Pancreas (tissue), 10 donors: ENCODE measurements around the gene INPP4B. TPM values are rescaled to one million over a fixed set of nuclear protein-coding genes. Genes with fewer than 3 reads are reported as not detected.

Experiments
- ATAC-seq, 4 donors: fragments of 200-7000 bp; cut with Tn5 transposase; one replicate each; pipeline versions ENCODE4 v1.8.0 to v1.9.1; 2020; ENCODE audit warnings: mild to moderate bottlenecking in 4 of 4, moderate library complexity in 4 of 4
- DNase-seq, 6 donors: peaks; one replicate each; pipeline ENCODE4 v3.0.0-alpha.2; 2020
- FAIRE-seq: peaks from 2 replicates; lab custom pipeline; 2012; peaks lifted over from hg19 to GRCh38; lab: Jason Lieb, UNC
- H3K27ac ChIP-seq, 4 donors: fragments of 200-600 bp; sonication (generic); 1 replicate in 3 of 4; 2 replicates in 1 of 4; pipeline versions ENCODE4 v1.5.0 to v1.8.0; 2020
- H3K27me3 ChIP-seq, 4 donors: fragments of 200-600 bp; one replicate each; pipeline ENCODE4 v1.8.0; 2021
- H3K36me3 ChIP-seq, 3 donors: fragments of 200-600 bp; sonication (generic) in 1 of 3; one replicate each; pipeline versions ENCODE4 v1.5.0 to v1.8.0; 2020 to 2021
- H3K4me1 ChIP-seq, 3 donors: fragments of 200-600 bp; one replicate each; pipeline ENCODE4 v1.8.0; 2021
- H3K4me3 ChIP-seq, 4 donors: fragments of 200-600 bp; sonication (generic) in 2 of 4; one replicate each; pipeline versions ENCODE4 v1.5.0 to v1.8.0; 2020 to 2021
- H3K9me3 ChIP-seq, 4 donors: fragments of 200-600 bp; one replicate each; pipeline ENCODE4 v1.8.0; 2021
- CTCF ChIP-seq, 4 donors: fragments of 200-600 bp; sonication (generic) in 3 of 4; IDR thresholded peaks; one replicate each; pipeline versions ENCODE4 v1.5.0 to v1.8.0; 2021; ENCODE audit warnings: antibody characterized with exemption in 4 of 4
- WGBS, 2 donors: extraction: QIAGEN DNeasy Blood & Tissue Kit; methylation state at CpG; one replicate each; pipeline ENCODE4 v1.1.7; 2013; 5-methylcytosine and 5-hydroxymethylcytosine counted together
- intact Hi-C, 3 donors: fragments of 100-400 bp; cut with DNase I; formaldehyde crosslinking; loops; one replicate each; pipeline versions ENCODE4 v1.11.1 to v1.14.2; 2022
- polyA plus RNA-seq, 2 donors: library from polyadenylated mRNA; stranded (reverse); fragments of 200-250 nt; gene quantifications; one replicate each; pipeline ENCODE4 v1.2.3, GENCODE V29; 2013
- total RNA-seq, 6 donors: library from RNA; stranded (reverse); fragmentation: NEBNext Ultra II Directional in 4 of 6; extraction: Animal tissue kit (Norgen Biotek cat#: 25700) in 4 of 6; gene quantifications; one replicate each; pipeline versions ENCODE4 v1.2.1 to v1.2.4, GENCODE V29; 2021 to 2023
- donor health status: healthy with polysubstance abuse.
- donor health status: DM: no; HTN: no; CAD: no; lungs with moderate emphysema.
- donor health status: DM: no; HTN: no; CAD: no.
- donor health status: control.
- donor health status: control.
- donor health status: Bipolar disorder and iron deficiency.
- donor health status: DM: yes; HTN: yes; CAD: no.
- donor health status: DM: no; HTN: no; CAD: no.
- donor health status: DM: no; HTN: no; CAD: no.
- donor health status: DM: yes; HTN: yes; CAD: no.

Gene INPP4B
- total and polyA plus RNA-seq, 8 donors = 1.2 to 12.9 (median 5.5) TPM

- intact Hi-C loops = no loop called here
- H3K4me1 ChIP-seq = peaks cover 0 to 5% (median 0%) of the 10 kb centered on the region in 3 donors
- FAIRE-seq (no peak), ATAC-seq (no peak), DNase-seq (no peak)
- no peak overlapping the region for H3K27ac ChIP-seq
- no peak for TF ChIP-seq CTCF (IDR thresholded peaks at IDR 0.05)
- WGBS, 2 donors = 30 to 34% methylated on average over 2 of the region's 2 CpGs
- H3K4me3 ChIP-seq = no peak overlapping the region
- no peaks in the 10 kb centered on the region for H3K27me3 ChIP-seq
- H3K9me3 ChIP-seq = no peaks in the 10 kb centered on the region
- H3K36me3 ChIP-seq = no peaks in the 10 kb centered on the region
These were observed 553.9 kb downstream of the INPP4B start for GRCh38 chr4:142292231-142292630.

- intact Hi-C loops = no loop called here
- 72 to 77% methylated on average over 5 of the region's 5 CpGs for WGBS, 2 donors
- no peak for TF ChIP-seq CTCF (IDR thresholded peaks at IDR 0.05)
- no peak for DNase-seq
- no peaks in the 10 kb centered on the region for H3K9me3 ChIP-seq
- H3K27me3 ChIP-seq = no peaks in the 10 kb centered on the region
- peaks cover 0 to 5% (median 0%) of the 10 kb centered on the region in 3 donors for H3K4me1 ChIP-seq
- ATAC-seq = no peak
- H3K27ac ChIP-seq = no peak overlapping the region
- no peak overlapping the region for H3K4me3 ChIP-seq
- FAIRE-seq = no peak
- no peaks in the 10 kb centered on the region for H3K36me3 ChIP-seq
These were observed 554.6 kb downstream of the INPP4B start for GRCh38 chr4:142291299-142292050.

- TF ChIP-seq CTCF (IDR thresholded peaks at IDR 0.05) = no peak
- ATAC-seq = no peak
- no peaks in the 10 kb centered on the region for H3K36me3 ChIP-seq
- peaks cover 0 to 4% (median 0%) of the 10 kb centered on the region in 3 donors for H3K4me1 ChIP-seq
- no peak for DNase-seq
- H3K4me3 ChIP-seq = no peak overlapping the region
- WGBS, 2 donors = 93 to 94% methylated on average over 8 of the region's 8 CpGs
- FAIRE-seq = no peak
- H3K27me3 ChIP-seq = no peaks in the 10 kb centered on the region
- no peaks in the 10 kb centered on the region for H3K9me3 ChIP-seq
- intact Hi-C loops = no loop called here
- H3K27ac ChIP-seq = no peak overlapping the region
These were observed 558.7 kb downstream of the INPP4B start for GRCh38 chr4:142287371-142287770.

- H3K4me3 ChIP-seq = no peak overlapping the region
- H3K36me3 ChIP-seq = no peaks in the 10 kb centered on the region
- FAIRE-seq (no peak), ATAC-seq (no peak), DNase-seq (no peak)
- intact Hi-C loops = no loop called here
- H3K9me3 ChIP-seq = no peaks in the 10 kb centered on the region
- H3K27ac ChIP-seq = no peak overlapping the region
- H3K4me1 ChIP-seq = no peaks in the 10 kb centered on the region
- no peak for TF ChIP-seq CTCF (IDR thresholded peaks at IDR 0.05)
- H3K27me3 ChIP-seq = no peaks in the 10 kb centered on the region
These were observed 560.9 kb downstream of the INPP4B start for GRCh38 chr4:142285222-142285583.
